Sigmoid colon (tissue), 3 donors: Measurements from ENCODE around the gene LCLAT1.

Source experiments
- POLR2A ChIP-seq, 2 donors: fragments of 450-650 bp; IDR thresholded peaks; one replicate each; pipeline ENCODE4 v1.6.1; 2016; ENCODE audit warnings: antibody characterized with exemption in 2 of 2, mild to moderate bottlenecking in 2 of 2, moderate library complexity in 2 of 2
- TF ChIP-seq, protein P1 (sequence below), 4 experiments: fragments of 450-650 bp in 3 of 4; fragments of 200-600 bp in 1 of 4; IDR thresholded peaks; one replicate each; pipeline ENCODE4 v1.5.1; 2016 to 2019; ENCODE audit warnings: antibody characterized with exemption in 4 of 4, mild to moderate bottlenecking in 3 of 4, moderate library complexity in 2 of 4

DNA sequence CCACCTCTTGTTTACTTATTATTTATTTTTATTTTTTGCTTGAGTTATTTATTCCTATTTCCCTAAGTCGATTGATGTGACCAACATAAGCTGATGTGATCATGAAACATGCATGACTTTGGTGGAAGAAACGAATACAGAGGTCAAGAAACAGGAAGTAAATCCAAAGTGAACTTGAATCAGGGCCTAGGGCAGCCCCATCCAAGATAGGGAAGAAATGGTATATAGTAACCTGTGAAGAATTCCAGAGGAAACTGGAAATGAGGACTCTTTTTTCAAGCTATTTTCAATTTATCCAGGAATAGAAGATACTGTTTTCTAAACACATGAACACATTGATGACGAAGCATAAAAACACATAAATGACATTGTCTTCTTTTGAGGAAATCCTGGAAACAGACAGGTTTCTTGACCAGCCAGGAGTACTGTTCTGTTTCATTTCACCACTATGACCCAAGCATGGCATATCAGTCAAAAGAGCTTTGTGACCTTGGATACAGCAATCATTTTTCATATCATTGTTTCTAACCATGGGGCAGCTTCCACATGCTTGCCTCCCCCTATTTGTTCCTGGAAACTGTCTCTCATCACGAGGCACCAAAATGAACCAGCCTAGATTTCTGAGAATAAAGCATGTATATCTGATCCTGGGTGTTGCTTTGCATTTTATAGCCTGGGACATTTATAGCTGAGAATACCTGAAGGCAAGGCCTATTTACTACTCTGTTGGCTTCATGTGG is 9.1 kb upstream of the LCLAT1 start:
- TF ChIP-seq, protein P1, sequence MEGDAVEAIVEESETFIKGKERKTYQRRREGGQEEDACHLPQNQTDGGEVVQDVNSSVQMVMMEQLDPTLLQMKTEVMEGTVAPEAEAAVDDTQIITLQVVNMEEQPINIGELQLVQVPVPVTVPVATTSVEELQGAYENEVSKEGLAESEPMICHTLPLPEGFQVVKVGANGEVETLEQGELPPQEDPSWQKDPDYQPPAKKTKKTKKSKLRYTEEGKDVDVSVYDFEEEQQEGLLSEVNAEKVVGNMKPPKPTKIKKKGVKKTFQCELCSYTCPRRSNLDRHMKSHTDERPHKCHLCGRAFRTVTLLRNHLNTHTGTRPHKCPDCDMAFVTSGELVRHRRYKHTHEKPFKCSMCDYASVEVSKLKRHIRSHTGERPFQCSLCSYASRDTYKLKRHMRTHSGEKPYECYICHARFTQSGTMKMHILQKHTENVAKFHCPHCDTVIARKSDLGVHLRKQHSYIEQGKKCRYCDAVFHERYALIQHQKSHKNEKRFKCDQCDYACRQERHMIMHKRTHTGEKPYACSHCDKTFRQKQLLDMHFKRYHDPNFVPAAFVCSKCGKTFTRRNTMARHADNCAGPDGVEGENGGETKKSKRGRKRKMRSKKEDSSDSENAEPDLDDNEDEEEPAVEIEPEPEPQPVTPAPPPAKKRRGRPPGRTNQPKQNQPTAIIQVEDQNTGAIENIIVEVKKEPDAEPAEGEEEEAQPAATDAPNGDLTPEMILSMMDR (IDR thresholded peaks at IDR 0.05), result no peak
- no peak for TF ChIP-seq POLR2A (IDR thresholded peaks at IDR 0.05)
